ENCODE data around the gene ARHGEF17.

The ARHGEF17 gene

GRCh38 chr11:73326929-73327811 lies 19.1 kb downstream of the ARHGEF17 start:
- ChIA-PET POLR2A (interaction anchor here (1.0 to 3.8 kb wide), 3 partner anchors 10 to 18 kb away, joined by 3 to 17 read pairs (median 4); no protein-coding TSS in a partner anchor), CTCF (interaction anchor here (0.7 to 12.2 kb wide), 5 partner anchors 9 to 38 kb away, joined by 3 to 252 read pairs (median 34); partner anchors contain the start of gene ARHGEF17)
- DNase-seq (ENCODE audit: low read depth, low spot score) = no peak
- TF ChIP-seq, protein P1, sequence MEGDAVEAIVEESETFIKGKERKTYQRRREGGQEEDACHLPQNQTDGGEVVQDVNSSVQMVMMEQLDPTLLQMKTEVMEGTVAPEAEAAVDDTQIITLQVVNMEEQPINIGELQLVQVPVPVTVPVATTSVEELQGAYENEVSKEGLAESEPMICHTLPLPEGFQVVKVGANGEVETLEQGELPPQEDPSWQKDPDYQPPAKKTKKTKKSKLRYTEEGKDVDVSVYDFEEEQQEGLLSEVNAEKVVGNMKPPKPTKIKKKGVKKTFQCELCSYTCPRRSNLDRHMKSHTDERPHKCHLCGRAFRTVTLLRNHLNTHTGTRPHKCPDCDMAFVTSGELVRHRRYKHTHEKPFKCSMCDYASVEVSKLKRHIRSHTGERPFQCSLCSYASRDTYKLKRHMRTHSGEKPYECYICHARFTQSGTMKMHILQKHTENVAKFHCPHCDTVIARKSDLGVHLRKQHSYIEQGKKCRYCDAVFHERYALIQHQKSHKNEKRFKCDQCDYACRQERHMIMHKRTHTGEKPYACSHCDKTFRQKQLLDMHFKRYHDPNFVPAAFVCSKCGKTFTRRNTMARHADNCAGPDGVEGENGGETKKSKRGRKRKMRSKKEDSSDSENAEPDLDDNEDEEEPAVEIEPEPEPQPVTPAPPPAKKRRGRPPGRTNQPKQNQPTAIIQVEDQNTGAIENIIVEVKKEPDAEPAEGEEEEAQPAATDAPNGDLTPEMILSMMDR (IDR thresholded peaks at IDR 0.05; ENCODE audit: insufficient read depth, low read length, missing control alignments) = no peak
- H3K4me3 ChIP-seq (ENCODE audit: low read depth, low read length) = no peak overlapping the region

GRCh38 chr11:73327812-73328364 lies 19.8 kb downstream of the ARHGEF17 start:
- TF ChIP-seq, protein P1 (IDR thresholded peaks at IDR 0.05; ENCODE audit: insufficient read depth, low read length, missing control alignments) = no peak
- ChIA-PET POLR2A (interaction anchor here (1.0 to 3.8 kb wide), 3 partner anchors 11 to 19 kb away, joined by 3 to 17 read pairs (median 4); no protein-coding TSS in a partner anchor), CTCF (interaction anchor here (3.8 to 12.2 kb wide), 4 partner anchors 8 to 33 kb away, joined by 21 to 252 read pairs (median 68); partner anchors contain the start of gene ARHGEF17)
- no peak overlapping the region for H3K4me3 ChIP-seq (ENCODE audit: low read depth, low read length)
- DNase-seq (ENCODE audit: low read depth, low spot score) = no peak

DNA sequence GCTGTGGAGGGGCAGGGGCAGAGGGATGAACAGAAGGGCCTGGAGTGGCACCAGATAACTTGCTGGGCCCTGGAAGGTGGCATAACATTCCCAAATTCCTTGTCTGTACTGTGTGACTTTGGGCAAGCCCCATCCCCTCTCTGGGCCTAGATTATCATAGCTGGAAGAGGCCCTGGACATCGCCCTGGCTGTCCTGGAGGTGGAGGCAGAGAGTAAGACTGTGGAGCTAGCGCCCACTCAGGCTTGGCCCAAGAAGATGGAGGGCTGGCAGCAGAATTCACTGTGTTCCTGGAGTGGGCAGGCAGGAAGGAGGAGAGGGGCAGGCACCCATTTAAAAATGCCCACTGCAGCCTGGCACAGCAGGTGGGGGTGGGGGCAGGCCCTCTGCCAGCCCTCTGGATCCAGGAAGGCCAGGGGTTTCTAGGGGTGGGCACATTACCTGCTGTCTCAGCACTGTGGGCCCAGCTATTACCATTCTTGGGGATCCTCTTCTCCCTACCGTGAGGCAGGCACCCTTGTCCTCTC lies 22.6 kb downstream of the ARHGEF17 start:
- TF ChIP-seq, protein P1 (IDR thresholded peaks at IDR 0.05; ENCODE audit: insufficient read depth, low read length, missing control alignments) = peak; percentile 67
- ChIA-PET POLR2A (interaction anchor here (1.0 to 2.3 kb wide), 4 partner anchors 13 to 23 kb away, joined by 3 to 12 read pairs (median 6); partner anchors contain the start of gene ARHGEF17), CTCF (interaction anchor here (0.6 to 12.2 kb wide), 9 partner anchors 10 to 459 kb away, joined by 3 to 252 read pairs (median 5); partner anchors contain the start of gene ARHGEF17)
- no peak for DNase-seq (ENCODE audit: low read depth, low spot score)
- H3K4me3 ChIP-seq (ENCODE audit: low read depth, low read length) = no peak overlapping the region

- no peak overlapping the region for H3K4me3 ChIP-seq (ENCODE audit: low read depth, low read length)
- CTCF ChIA-PET = interaction anchor here (0.7 to 12.2 kb wide), 6 partner anchors 10 to 37 kb away, joined by 3 to 252 read pairs (median 15); partner anchors contain the start of gene ARHGEF17
- DNase-seq (ENCODE audit: low read depth, low spot score) = no peak
- TF ChIP-seq, protein P1 (IDR thresholded peaks at IDR 0.05; ENCODE audit: insufficient read depth, low read length, missing control alignments) = no peak
- POLR2A ChIA-PET = interaction anchor here (0.9 to 2.3 kb wide), 5 partner anchors 14 to 24 kb away, joined by 3 to 12 read pairs (median 5); partner anchors contain the start of gene ARHGEF17
Measured at GRCh38 chr11:73331138-73331916, 23.3 kb downstream of the ARHGEF17 start.

GRCh38 chr11:73333173-73333572 lies 25.1 kb downstream of the ARHGEF17 start:
- DNase-seq (ENCODE audit: low read depth, low spot score) = no peak
- TF ChIP-seq, protein P1 (IDR thresholded peaks at IDR 0.05; ENCODE audit: insufficient read depth, low read length, missing control alignments) = no peak
- H3K4me3 ChIP-seq (ENCODE audit: low read depth, low read length) = no peak overlapping the region
- ChIA-PET CTCF (interaction anchor here (6.1 to 10.6 kb wide), 4 partner anchors 8 to 32 kb away, joined by 52 to 605 read pairs (median 110); partner anchors contain the start of gene ARHGEF17), POLR2A (interaction anchor here (5.2 kb wide), 1 partner anchor 25 kb away, joined by 64 read pairs; the partner anchor contains the start of gene ARHGEF17)

Data from AG04449 (cell line).